Putamen (tissue), 1 donor: ENCODE results near the gene UFSP1.

Experiments used
- DNase-seq: peaks from one replicate; pipeline ENCODE4 v3.0.0-alpha.2; 2016; ENCODE audit warnings: low spot score

The UFSP1 gene

GRCh38 chr7:100895956-100896731 lies 6.6 kb upstream of the UFSP1 start:
- DNase-seq, result no peak

DNA sequence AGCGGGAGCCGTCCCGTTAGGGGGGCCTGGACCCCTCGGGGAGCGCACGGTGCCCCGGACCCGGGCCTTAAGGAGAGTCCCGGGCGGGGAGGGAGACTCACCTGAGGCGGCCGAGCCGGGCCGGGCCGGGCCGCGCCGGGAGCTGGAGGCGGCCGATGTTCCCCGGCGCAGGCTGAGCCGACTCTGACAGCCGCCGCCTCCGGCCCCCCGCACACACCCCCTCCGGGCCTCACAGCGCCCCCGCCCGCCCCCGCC lies 6.1 kb upstream of the UFSP1 start, which contains the start of gene ACHE:
TSS of gene ACHE (minus strand) at position 188 of the 255 bp plus-strand sequence. CDS start 1,656 bp downstream, outside the sequence.
- DNase-seq, result no peak

GRCh38 chr7:100894860-100895700 lies 5.6 kb upstream of the UFSP1 start:
- DNase-seq, result no peak

- DNase-seq, result no peak
Observed at GRCh38 chr7:100893910-100894721, 4.6 kb upstream of the UFSP1 start.

- DNase-seq, result no peak
Observed at GRCh38 chr7:100893318-100893895, 3.9 kb upstream of the UFSP1 start.

GRCh38 chr7:100892364-100893317 lies 3.1 kb upstream of the UFSP1 start:
- DNase-seq, result no peak

- no peak for DNase-seq
Observed at GRCh38 chr7:100891568-100892247, 2.2 kb upstream of the UFSP1 start.

GRCh38 chr7:100890653-100891567 lies 1.4 kb upstream of the UFSP1 start:
- DNase-seq, result no peak

GRCh38 chr7:100888291-100888987 lies 1.1 kb downstream of the UFSP1 start:
- DNase-seq, result peak; percentile 78

GRCh38 chr7:100887516-100888290 lies 1.8 kb downstream of the UFSP1 start:
- no peak for DNase-seq

- DNase-seq, result no peak
Observed at GRCh38 chr7:100886936-100887515, 2.5 kb downstream of the UFSP1 start.

DNA sequence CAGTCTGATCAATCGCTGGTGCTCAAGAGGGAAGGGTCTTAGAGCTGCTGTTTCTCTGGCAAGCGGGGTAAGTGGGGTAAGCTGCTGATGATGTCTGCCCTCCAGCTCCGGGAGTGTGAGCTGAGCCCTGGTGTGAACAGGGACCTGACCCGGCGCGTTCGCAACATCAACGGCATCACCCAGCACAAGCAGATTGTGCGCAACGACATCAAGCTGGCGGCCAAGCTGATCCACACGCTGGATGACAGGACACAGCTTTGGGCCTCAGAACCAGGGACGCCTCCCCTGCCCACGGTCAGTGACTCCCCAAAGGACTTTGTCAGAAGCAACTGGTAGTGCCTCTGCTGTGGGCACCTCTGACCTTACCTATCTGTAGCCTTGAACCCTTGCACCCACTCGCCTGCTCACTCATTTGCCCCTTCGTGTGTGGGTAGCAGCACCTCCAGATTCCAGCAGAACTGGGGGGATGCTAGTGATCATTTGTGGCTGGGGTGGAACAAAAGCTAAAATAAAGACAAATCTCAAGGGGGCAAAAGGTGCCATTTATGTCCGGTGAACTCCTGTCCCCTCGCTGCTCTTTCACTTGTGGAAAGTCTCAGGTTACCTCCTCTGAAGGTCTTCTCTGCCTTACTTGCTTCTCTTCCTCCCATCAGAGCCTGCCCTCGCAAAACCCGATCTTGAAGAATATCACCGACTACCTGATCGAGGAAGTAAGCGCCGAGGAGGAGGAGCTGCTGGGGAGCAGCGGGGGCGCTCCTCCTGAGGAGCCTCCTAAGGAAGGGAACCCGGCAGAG lies 3.2 kb downstream of the UFSP1 start:
- peak; percentile 69 for DNase-seq

GRCh38 chr7:100885440-100886141 lies 3.9 kb downstream of the UFSP1 start:
- DNase-seq, result no peak

GRCh38 chr7:100884736-100885439 lies 4.6 kb downstream of the UFSP1 start:
- DNase-seq, result no peak

DNA sequence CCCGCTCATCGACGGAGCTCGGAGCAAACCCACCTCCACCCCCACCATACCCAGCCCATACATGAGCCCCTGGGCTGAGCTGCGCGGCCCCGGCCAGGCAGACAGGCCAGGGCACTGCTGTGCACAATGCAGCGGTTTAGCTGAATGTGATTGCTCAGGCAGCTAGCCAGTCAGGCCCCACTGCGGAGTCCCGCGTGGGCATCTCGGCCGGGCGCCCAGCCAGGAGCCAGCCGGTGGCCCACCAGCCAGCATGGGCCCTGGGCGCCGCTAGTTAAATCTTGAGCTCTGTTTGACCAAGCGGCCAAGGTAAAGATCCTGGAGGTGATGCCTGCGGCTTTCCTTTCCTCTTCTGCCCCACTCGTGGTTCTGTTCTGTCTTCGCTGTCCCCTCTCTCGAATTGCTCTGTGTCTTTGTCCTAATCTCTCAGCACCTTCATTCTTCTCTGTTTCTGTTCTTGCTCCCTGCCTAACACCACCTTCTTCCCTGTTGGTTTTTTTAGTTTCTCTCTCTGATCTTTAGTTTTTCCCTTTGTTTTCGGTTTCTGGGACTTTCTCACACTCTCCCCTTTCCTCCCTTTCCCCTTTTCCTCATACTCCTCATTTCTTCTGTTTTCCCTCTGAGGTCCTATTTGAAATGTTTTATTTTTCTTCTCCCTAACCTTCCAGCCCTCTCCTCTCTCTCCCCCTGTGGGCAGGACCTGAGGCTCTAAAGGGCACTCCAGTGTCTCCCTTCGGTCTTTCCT lies 6.6 kb downstream of the UFSP1 start:
- DNase-seq, result no peak
